ENCODE results near the gene SH2D4B. TPM values are rescaled to one million over a fixed set of nuclear protein-coding genes. Genes with fewer than 3 reads are reported as not detected.

The SH2D4B gene
- total and polyA plus RNA-seq, 3 experiments from 2014 or later = 0.11 to 0.13 TPM; not detected in 1

GRCh38 chr10:80596391-80597257, 58.9 kb downstream of the SH2D4B start:
- Mint-ChIP-seq H3K36me3 (no peaks in the 10 kb centered on the region), H3K27ac (peak overlapping the region in 1 of 8 donors; percentile 77), H3K9me3 (no peaks in the 10 kb centered on the region)

GRCh38 chr10:80598084-80598798, 60.5 kb downstream of the SH2D4B start:
- H3K27ac ChIP-seq (ENCODE audit: low read depth, low read length) = no peak overlapping the region
- Mint-ChIP-seq H3K4me1 (no peaks in the 10 kb centered on the region), H3K4me3 (no peak overlapping the region), H3K27me3 (peaks cover 1 to 4% of the 10 kb centered on the region in 2 donors), H3K36me3 (no peaks in the 10 kb centered on the region), H3K9me3 (no peaks in the 10 kb centered on the region), H3K27ac (no peak overlapping the region)
- H3K9me3 ChIP-seq (ENCODE audit: low read length) = no peaks in the 10 kb centered on the region
- no peaks in the 10 kb centered on the region for H3K4me1 ChIP-seq (ENCODE audit: insufficient read depth, low read length)
- H3K27me3 ChIP-seq (ENCODE audit: insufficient read depth, low read length, poor library complexity, severe bottlenecking) = no peaks in the 10 kb centered on the region
- CTCF ChIA-PET = interaction anchor here (0.9 to 1.3 kb wide), 2 partner anchors 13 to 153 kb away, joined by 3 read pairs; no protein-coding TSS in a partner anchor
- H3K36me3 ChIP-seq (ENCODE audit: insufficient read depth, low read length) = no peaks in the 10 kb centered on the region
- no peak overlapping the region for H3K4me3 ChIP-seq (ENCODE audit: low read length)
- DNase-seq = no peak
- POLR2A ChIA-PET = no interaction called here

More at GRCh38 chr10:80596391-80597257, 58.9 kb downstream of the SH2D4B start:
- CTCF ChIA-PET = interaction anchor here (0.6 to 1.5 kb wide), 3 partner anchors 8 to 86 kb away, joined by 3 to 4 read pairs (median 3); no protein-coding TSS in a partner anchor
- Histone ChIP-seq H3K4me3 (ENCODE audit: low read length) (no peak overlapping the region), H3K9me3 (ENCODE audit: low read length) (no peaks in the 10 kb centered on the region), H3K4me1 (ENCODE audit: insufficient read depth, low read length) (no peaks in the 10 kb centered on the region), H3K36me3 (ENCODE audit: insufficient read depth, low read length) (no peaks in the 10 kb centered on the region), H3K27me3 (ENCODE audit: insufficient read depth, low read length, poor library complexity, severe bottlenecking) (no peaks in the 10 kb centered on the region), H3K27ac (ENCODE audit: low read depth, low read length) (no peak overlapping the region)
- no peaks in the 10 kb centered on the region for H3K4me1 Mint-ChIP-seq
- H3K27me3 Mint-ChIP-seq = peaks cover 1 to 4% of the 10 kb centered on the region in 2 donors
- peak in 3 of 5 donors; percentile 19 to 49 (median 34) for DNase-seq
- POLR2A ChIA-PET = no interaction called here
- H3K4me3 Mint-ChIP-seq = no peak overlapping the region

GRCh38 chr10:80598951-80599350, 61.2 kb downstream of the SH2D4B start:
- Mint-ChIP-seq H3K4me1 (no peaks in the 10 kb centered on the region), H3K27ac (no peak overlapping the region), H3K4me3 (no peak overlapping the region), H3K27me3 (peaks cover 1 to 4% of the 10 kb centered on the region in 2 donors), H3K9me3 (no peaks in the 10 kb centered on the region), H3K36me3 (no peaks in the 10 kb centered on the region)
- no peaks in the 10 kb centered on the region for H3K27me3 ChIP-seq (ENCODE audit: insufficient read depth, low read length, poor library complexity, severe bottlenecking)
- no peaks in the 10 kb centered on the region for H3K4me1 ChIP-seq (ENCODE audit: insufficient read depth, low read length)
- no peaks in the 10 kb centered on the region for H3K9me3 ChIP-seq (ENCODE audit: low read length)
- no peak overlapping the region for H3K4me3 ChIP-seq (ENCODE audit: low read length)
- no peak for DNase-seq
- H3K36me3 ChIP-seq (ENCODE audit: insufficient read depth, low read length) = no peaks in the 10 kb centered on the region
- ChIA-PET CTCF (interaction anchor here (0.9 to 1.3 kb wide), 2 partner anchors 12 to 154 kb away, joined by 3 read pairs; no protein-coding TSS in a partner anchor), POLR2A (no interaction called here)
- no peak overlapping the region for H3K27ac ChIP-seq (ENCODE audit: low read depth, low read length)

- no peaks in the 10 kb centered on the region for H3K4me1 ChIP-seq (ENCODE audit: insufficient read depth, low read length)
- H3K36me3 ChIP-seq (ENCODE audit: insufficient read depth, low read length) = no peaks in the 10 kb centered on the region
- POLR2A ChIA-PET = no interaction called here
Measured at GRCh38 chr10:80599424-80599847, 61.7 kb downstream of the SH2D4B start.

GRCh38 chr10:80600256-80600655, 62.6 kb downstream of the SH2D4B start:
- H3K4me1 Mint-ChIP-seq = no peaks in the 10 kb centered on the region
- H3K36me3 Mint-ChIP-seq = no peaks in the 10 kb centered on the region
- Histone ChIP-seq H3K27me3 (ENCODE audit: insufficient read depth, low read length, poor library complexity, severe bottlenecking) (no peaks in the 10 kb centered on the region), H3K4me1 (ENCODE audit: insufficient read depth, low read length) (no peaks in the 10 kb centered on the region), H3K9me3 (ENCODE audit: low read length) (no peaks in the 10 kb centered on the region), H3K27ac (ENCODE audit: low read depth, low read length) (no peak overlapping the region), H3K4me3 (ENCODE audit: low read length) (no peak overlapping the region), H3K36me3 (ENCODE audit: insufficient read depth, low read length) (no peaks in the 10 kb centered on the region)
- no peak overlapping the region for H3K4me3 Mint-ChIP-seq
- CTCF ChIA-PET = no interaction called here
- peaks cover 1 to 4% of the 10 kb centered on the region in 2 donors for H3K27me3 Mint-ChIP-seq
- no peak for DNase-seq
- POLR2A ChIA-PET = no interaction called here
- no peaks in the 10 kb centered on the region for H3K9me3 Mint-ChIP-seq
- no peak overlapping the region for H3K27ac Mint-ChIP-seq

More at GRCh38 chr10:80599424-80599847, 61.7 kb downstream of the SH2D4B start:
- no peaks in the 10 kb centered on the region for H3K27me3 ChIP-seq (ENCODE audit: insufficient read depth, low read length, poor library complexity, severe bottlenecking)
- H3K27ac Mint-ChIP-seq = no peak overlapping the region
- no peaks in the 10 kb centered on the region for H3K9me3 ChIP-seq (ENCODE audit: low read length)
- H3K36me3 Mint-ChIP-seq = no peaks in the 10 kb centered on the region
- peak in 2 of 5 donors; percentile 10 to 15 for DNase-seq
- no peak overlapping the region for H3K4me3 ChIP-seq (ENCODE audit: low read length)
- peaks cover 1 to 4% of the 10 kb centered on the region in 2 donors for H3K27me3 Mint-ChIP-seq
- H3K4me3 Mint-ChIP-seq = no peak overlapping the region
- no peaks in the 10 kb centered on the region for H3K4me1 Mint-ChIP-seq
- no peaks in the 10 kb centered on the region for H3K9me3 Mint-ChIP-seq
- CTCF ChIA-PET = interaction anchor here (0.9 to 1.3 kb wide), 2 partner anchors 12 to 155 kb away, joined by 3 read pairs; no protein-coding TSS in a partner anchor
- H3K27ac ChIP-seq (ENCODE audit: low read depth, low read length) = no peak overlapping the region

- H3K27me3 Mint-ChIP-seq = peaks cover 0 to 2% of the 10 kb centered on the region in 2 donors
- ChIA-PET POLR2A (no interaction called here), CTCF (no interaction called here)
Measured at GRCh38 chr10:80602881-80603280, 65.2 kb downstream of the SH2D4B start.

GRCh38 chr10:80603516-80603915, 65.8 kb downstream of the SH2D4B start:
- H3K27ac ChIP-seq (ENCODE audit: low read depth, low read length) = no peak overlapping the region
- Mint-ChIP-seq H3K36me3 (no peaks in the 10 kb centered on the region), H3K4me1 (no peaks in the 10 kb centered on the region), H3K4me3 (no peak overlapping the region), H3K27ac (no peak overlapping the region), H3K27me3 (peaks cover 2 to 5% of the 10 kb centered on the region in 2 donors), H3K9me3 (no peaks in the 10 kb centered on the region)
- no peak overlapping the region for H3K4me3 ChIP-seq (ENCODE audit: low read length)
- DNase-seq = no peak
- no peaks in the 10 kb centered on the region for H3K9me3 ChIP-seq (ENCODE audit: low read length)
- ChIA-PET CTCF (no interaction called here), POLR2A (no interaction called here)
- H3K36me3 ChIP-seq (ENCODE audit: insufficient read depth, low read length) = no peaks in the 10 kb centered on the region
- no peaks in the 10 kb centered on the region for H3K4me1 ChIP-seq (ENCODE audit: insufficient read depth, low read length)
- H3K27me3 ChIP-seq (ENCODE audit: insufficient read depth, low read length, poor library complexity, severe bottlenecking) = no peaks in the 10 kb centered on the region

More at GRCh38 chr10:80602881-80603280, 65.2 kb downstream of the SH2D4B start:
- H3K9me3 ChIP-seq (ENCODE audit: low read length) = no peaks in the 10 kb centered on the region
- H3K27me3 ChIP-seq (ENCODE audit: insufficient read depth, low read length, poor library complexity, severe bottlenecking) = no peaks in the 10 kb centered on the region
- no peak overlapping the region for H3K4me3 ChIP-seq (ENCODE audit: low read length)
- no peak overlapping the region for H3K27ac ChIP-seq (ENCODE audit: low read depth, low read length)
- Mint-ChIP-seq H3K27ac (peak overlapping the region in 1 of 8 donors; percentile 11), H3K4me3 (no peak overlapping the region), H3K9me3 (no peaks in the 10 kb centered on the region), H3K36me3 (no peaks in the 10 kb centered on the region), H3K4me1 (no peaks in the 10 kb centered on the region)
- no peaks in the 10 kb centered on the region for H3K36me3 ChIP-seq (ENCODE audit: insufficient read depth, low read length)
- H3K4me1 ChIP-seq (ENCODE audit: insufficient read depth, low read length) = no peaks in the 10 kb centered on the region
- DNase-seq = no peak

GRCh38 chr10:80608706-80609105, 71.0 kb downstream of the SH2D4B start:
- Histone ChIP-seq H3K36me3 (ENCODE audit: insufficient read depth, low read length) (no peaks in the 10 kb centered on the region), H3K27ac (ENCODE audit: low read depth, low read length) (no peak overlapping the region), H3K27me3 (ENCODE audit: insufficient read depth, low read length, poor library complexity, severe bottlenecking) (no peaks in the 10 kb centered on the region), H3K4me3 (ENCODE audit: low read length) (no peak overlapping the region), H3K9me3 (ENCODE audit: low read length) (no peaks in the 10 kb centered on the region), H3K4me1 (ENCODE audit: insufficient read depth, low read length) (no peaks in the 10 kb centered on the region)
- Mint-ChIP-seq H3K4me3 (no peak overlapping the region), H3K9me3 (peaks cover 0 to under 1% (median 0%) of the 10 kb centered on the region in 5 donors), H3K4me1 (no peaks in the 10 kb centered on the region), H3K27ac (no peak overlapping the region), H3K36me3 (no peaks in the 10 kb centered on the region), H3K27me3 (peaks cover 6 to 16% of the 10 kb centered on the region in 2 donors)
- no peak for DNase-seq
- POLR2A ChIA-PET = no interaction called here
- CTCF ChIA-PET = interaction anchor here (0.6 kb wide), 1 partner anchor 305 kb away, joined by 4 read pairs; no protein-coding TSS in a partner anchor

All from CD8-positive, alpha-beta memory T cell (primary cell).